HEK293T (cell line): Measurements from ENCODE around the gene TMC8.

Experiments
- CTCF ChIA-PET: fragments of 350-600 bp; formaldehyde crosslinking; extraction: SDS; loops from one replicate; lab custom pipeline; 2021; ENCODE audit warnings: antibody characterized with exemption, inconsistent platforms; lab: Yijun Ruan, JAX
- POLR2A ChIA-PET: fragments of 350-600 bp; formaldehyde crosslinking; extraction: SDS; loops from one replicate; lab custom pipeline; 2020; ENCODE audit warnings: antibody characterized with exemption, inconsistent platforms; lab: Yijun Ruan, JAX
- DNase-seq: peaks from one replicate; pipeline ENCODE4 v3.0.0; 2012; ENCODE audit warnings: mixed read lengths; ENCODE audit errors: extremely low spot score
- ARNT ChIP-seq: fragments of 450-650 bp; IDR thresholded peaks from 2 replicates; pipeline ENCODE4 v1.6.1; 2017; ENCODE audit warnings: mild to moderate bottlenecking
- BHLHE40 ChIP-seq: fragments of 450-650 bp; IDR thresholded peaks from 2 replicates; pipeline ENCODE4 v1.6.1; 2016; ENCODE audit warnings: mild to moderate bottlenecking, moderate library complexity, borderline replicate concordance
- CTBP1 ChIP-seq: fragments of 450-650 bp; IDR thresholded peaks from 2 replicates; pipeline ENCODE4 v1.6.1; 2016; ENCODE audit warnings: borderline replicate concordance
- ELF4 ChIP-seq: fragments of 450-650 bp; IDR thresholded peaks from 2 replicates; pipeline ENCODE4 v1.6.1; 2017; ENCODE audit warnings: antibody characterized with exemption
- FOXA1 ChIP-seq: fragments of 450-650 bp; IDR thresholded peaks from 2 replicates; pipeline ENCODE4 v1.6.1; 2016; ENCODE audit warnings: mild to moderate bottlenecking
- FOXK2 ChIP-seq: fragments of 450-650 bp; IDR thresholded peaks from 2 replicates; pipeline ENCODE4 v1.6.1; 2016; ENCODE audit warnings: mild to moderate bottlenecking
- FOXM1 ChIP-seq: fragments of 450-650 bp; IDR thresholded peaks from 2 replicates; pipeline ENCODE4 v1.6.1; 2017; ENCODE audit warnings: mild to moderate bottlenecking, borderline replicate concordance
- HDGF ChIP-seq: fragments of 450-650 bp; IDR thresholded peaks from 2 replicates; pipeline ENCODE4 v1.6.1; 2017; ENCODE audit warnings: antibody characterized with exemption, borderline replicate concordance
- L3MBTL2 ChIP-seq: fragments of 450-650 bp; conservative IDR thresholded peaks from 2 replicates; pipeline ENCODE4 v1.6.1; 2016; ENCODE audit warnings: mild to moderate bottlenecking
- LEF1 ChIP-seq: fragments of 450-650 bp; IDR thresholded peaks from 2 replicates; pipeline ENCODE4 v1.6.1; 2017; ENCODE audit warnings: mild to moderate bottlenecking, borderline replicate concordance
- NFRKB ChIP-seq: fragments of 450-650 bp; IDR thresholded peaks from 2 replicates; pipeline ENCODE4 v1.6.1; 2016; ENCODE audit warnings: mild to moderate bottlenecking, moderate library complexity
- SP1 ChIP-seq: fragments of 450-650 bp; IDR thresholded peaks from 2 replicates; pipeline ENCODE4 v1.6.1; 2017
- SUZ12 ChIP-seq: fragments of 450-650 bp; IDR thresholded peaks from 2 replicates; pipeline ENCODE4 v1.6.1; 2016; ENCODE audit warnings: mild to moderate bottlenecking
- TARDBP ChIP-seq: fragments of 450-650 bp; IDR thresholded peaks from 2 replicates; pipeline ENCODE4 v1.6.1; 2016
- ZNF384 ChIP-seq: fragments of 450-650 bp; IDR thresholded peaks from 2 replicates; pipeline ENCODE4 v1.6.1; 2016
- TF ChIP-seq, protein P1 (sequence below): fragments of 450-650 bp; IDR thresholded peaks from 2 replicates; pipeline ENCODE4 v1.6.1; 2016

Gene TMC8

DNA sequence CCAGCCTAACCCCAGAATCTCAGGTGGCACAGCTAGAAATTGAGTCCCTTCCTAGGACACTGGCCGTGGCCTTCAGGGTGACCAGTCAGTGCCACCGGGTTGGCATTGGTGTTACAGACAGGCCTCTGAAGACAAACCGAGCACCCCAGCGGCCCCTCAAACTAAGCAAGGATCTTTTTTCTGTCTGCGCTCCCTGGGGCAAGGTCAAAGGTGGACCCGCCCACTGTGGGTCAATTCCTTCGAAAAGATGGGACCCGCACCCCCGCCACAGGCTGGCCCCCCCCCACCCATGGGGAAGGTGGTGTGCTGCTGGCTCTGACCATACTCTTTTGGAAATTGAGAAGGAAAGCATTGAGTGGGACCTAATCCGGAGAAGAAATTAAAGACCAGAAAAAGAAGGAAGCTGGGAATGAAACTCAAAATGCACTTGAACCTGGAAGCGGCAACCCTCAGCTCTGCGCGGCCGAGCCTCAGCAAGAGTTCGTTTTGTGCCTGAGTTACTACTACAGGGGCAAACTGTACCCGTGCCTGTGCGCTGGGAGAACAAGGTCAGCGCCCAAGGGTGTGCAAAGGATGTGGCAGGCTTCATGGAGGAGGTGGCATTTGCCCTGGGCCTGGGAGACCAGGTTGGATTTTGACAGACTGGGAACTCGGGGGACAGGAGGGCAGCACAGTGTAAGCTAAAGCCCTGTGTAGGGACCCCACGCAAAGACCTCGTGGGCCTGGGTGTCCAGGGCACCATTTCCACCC is 22.4 kb upstream of the TMC8 start:
- POLR2A ChIA-PET = interaction anchor here (0.8 kb wide), 1 partner anchor 79 kb away, joined by 3 read pairs; the partner anchor contains the start of genes AFMID and TK1
- CTCF ChIA-PET = no interaction called here
- no peak for DNase-seq
- TF ChIP-seq FOXA1 (no peak), L3MBTL2 (no peak), NFRKB (no peak), TARDBP (no peak), ELF4 (no peak), HDGF (no peak), BHLHE40 (no peak), SUZ12 (no peak), CTBP1 (no peak), ARNT (no peak), ZNF384 (no peak), SP1 (no peak), FOXM1 (no peak), LEF1 (no peak), FOXK2 (no peak)
- TF ChIP-seq, protein P1, sequence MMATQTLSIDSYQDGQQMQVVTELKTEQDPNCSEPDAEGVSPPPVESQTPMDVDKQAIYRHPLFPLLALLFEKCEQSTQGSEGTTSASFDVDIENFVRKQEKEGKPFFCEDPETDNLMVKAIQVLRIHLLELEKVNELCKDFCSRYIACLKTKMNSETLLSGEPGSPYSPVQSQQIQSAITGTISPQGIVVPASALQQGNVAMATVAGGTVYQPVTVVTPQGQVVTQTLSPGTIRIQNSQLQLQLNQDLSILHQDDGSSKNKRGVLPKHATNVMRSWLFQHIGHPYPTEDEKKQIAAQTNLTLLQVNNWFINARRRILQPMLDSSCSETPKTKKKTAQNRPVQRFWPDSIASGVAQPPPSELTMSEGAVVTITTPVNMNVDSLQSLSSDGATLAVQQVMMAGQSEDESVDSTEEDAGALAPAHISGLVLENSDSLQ = no peak

DNA sequence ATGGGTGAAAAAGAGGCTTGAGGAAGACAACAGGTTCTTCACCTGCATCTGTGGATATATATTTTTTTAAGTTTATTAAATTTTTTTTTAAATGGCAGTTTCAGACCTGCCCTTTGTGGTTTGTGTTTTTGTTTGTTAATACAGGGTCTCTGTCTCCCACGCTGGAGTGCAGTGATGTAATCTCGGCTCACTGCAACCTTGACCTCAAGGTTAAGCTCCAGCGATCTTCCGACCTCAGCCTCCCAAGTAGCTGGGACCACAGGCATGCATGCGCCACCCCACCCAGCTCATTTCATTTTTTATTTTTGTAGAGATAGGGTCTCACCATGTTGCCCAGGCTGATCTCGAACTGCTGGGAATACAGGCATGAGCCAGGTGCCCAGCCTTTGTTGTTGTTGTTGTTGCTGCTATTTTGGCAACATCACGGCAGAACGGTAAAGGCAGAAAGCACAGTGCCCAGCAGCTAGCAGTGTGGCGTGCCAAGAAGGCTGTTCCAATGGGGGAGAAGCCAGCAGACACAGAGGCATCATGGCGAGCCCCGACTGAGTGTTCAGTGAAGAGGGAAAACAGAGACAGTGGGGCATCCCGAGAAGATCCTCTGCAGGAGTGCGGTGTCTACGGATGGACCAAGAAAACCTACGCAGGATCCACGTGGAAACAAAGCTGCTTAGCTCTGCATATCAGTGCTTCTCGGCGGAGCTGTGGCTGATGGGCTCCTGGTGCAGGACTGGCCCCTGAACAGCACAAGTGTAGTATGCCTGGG is 21.7 kb upstream of the TMC8 start:
- ChIA-PET POLR2A (interaction anchor here (0.8 kb wide), 1 partner anchor 78 kb away, joined by 3 read pairs; the partner anchor contains the start of genes AFMID and TK1), CTCF (no interaction called here)
- TF ChIP-seq ZNF384 (no peak), ARNT (no peak), L3MBTL2 (no peak), HDGF (no peak), FOXM1 (no peak), CTBP1 (no peak), NFRKB (no peak), FOXA1 (no peak), BHLHE40 (no peak), ELF4 (no peak), TARDBP (no peak), LEF1 (no peak), SUZ12 (no peak), FOXK2 (no peak)
- TF ChIP-seq, protein P1 = no peak
- DNase-seq = no peak

DNA sequence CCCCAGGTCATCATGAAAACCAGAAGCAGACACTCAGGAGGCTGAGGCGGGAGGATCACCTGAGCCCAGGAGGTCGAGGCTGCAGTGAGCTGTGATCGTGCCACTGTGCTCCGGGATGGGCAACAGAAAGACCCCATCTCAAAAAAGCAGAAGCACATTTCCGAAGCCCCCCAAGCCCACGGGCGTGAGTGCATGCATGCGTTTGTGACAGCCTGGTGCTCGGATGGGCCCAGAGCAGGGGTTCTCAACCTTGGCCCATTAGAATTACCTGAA is 21.1 kb upstream of the TMC8 start:
- ChIA-PET POLR2A (no interaction called here), CTCF (interaction anchor here (0.7 kb wide), 1 partner anchor 77 kb away, joined by 3 read pairs; no protein-coding TSS in a partner anchor)
- TF ChIP-seq ELF4 = no peak
- TF ChIP-seq TARDBP = no peak
- no peak for TF ChIP-seq FOXK2
- no peak for TF ChIP-seq LEF1
- no peak for TF ChIP-seq L3MBTL2
- TF ChIP-seq FOXM1 = no peak
- no peak for TF ChIP-seq ZNF384
- no peak for TF ChIP-seq CTBP1
- TF ChIP-seq BHLHE40 = no peak
- TF ChIP-seq SP1 = no peak
- no peak for TF ChIP-seq NFRKB
- TF ChIP-seq HDGF = no peak
- no peak for TF ChIP-seq ARNT
- TF ChIP-seq SUZ12 = no peak
- TF ChIP-seq FOXA1 = no peak
- DNase-seq = no peak

DNA sequence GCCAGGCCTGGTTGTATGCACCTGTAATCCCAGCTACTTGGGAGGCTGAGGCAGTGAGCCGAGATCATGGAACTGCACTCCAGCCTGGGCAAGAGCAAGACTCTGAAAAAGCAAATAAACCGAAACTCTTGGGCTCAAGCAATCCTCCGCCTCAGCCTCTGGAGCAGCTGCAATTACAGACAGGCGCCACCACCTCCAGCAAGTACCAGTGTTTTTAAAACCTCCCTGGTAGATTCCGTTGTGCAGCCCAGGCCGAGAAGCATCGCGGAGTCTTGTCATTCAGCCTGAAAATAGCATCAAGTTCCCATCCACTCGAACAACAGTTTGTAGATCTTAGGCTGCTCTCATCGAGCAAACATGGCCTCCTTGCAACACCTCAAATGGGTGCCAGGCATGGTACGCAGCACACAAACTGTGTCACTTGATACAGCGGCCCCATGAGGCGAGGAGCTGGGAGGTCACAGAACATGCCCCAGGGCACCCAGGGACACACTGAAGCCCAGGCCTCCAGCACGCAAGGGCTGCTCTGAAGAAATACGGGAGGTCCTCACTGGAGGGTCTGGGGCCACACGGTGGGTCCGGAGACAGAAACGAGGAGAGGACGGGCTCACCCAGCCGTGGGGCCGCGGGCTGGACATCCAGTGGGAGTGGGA is 20.1 kb upstream of the TMC8 start:
- ChIA-PET POLR2A (interaction anchor here (1.1 kb wide), 1 partner anchor 66 kb away, joined by 3 read pairs; no protein-coding TSS in a partner anchor), CTCF (interaction anchor here (1.7 kb wide), 1 partner anchor 26 kb away, joined by 6 read pairs; no protein-coding TSS in a partner anchor)
- TF ChIP-seq FOXM1 = no peak
- TF ChIP-seq, protein P1 = no peak
- TF ChIP-seq CTBP1 = no peak
- TF ChIP-seq NFRKB = no peak
- TF ChIP-seq TARDBP = no peak
- no peak for TF ChIP-seq FOXK2
- TF ChIP-seq HDGF = no peak
- no peak for TF ChIP-seq FOXA1
- TF ChIP-seq SUZ12 = no peak
- TF ChIP-seq ELF4 = no peak
- no peak for TF ChIP-seq SP1
- TF ChIP-seq LEF1 = no peak
- no peak for TF ChIP-seq L3MBTL2
- no peak for TF ChIP-seq BHLHE40
- TF ChIP-seq ARNT = no peak
- no peak for TF ChIP-seq ZNF384
- DNase-seq = no peak
